NCI-H2227 treated with DMSO at 0.1 percent for 48 hours (cell line): ENCODE measurements around the gene CKS1B.
A peak's percentile ranks its signal among the peaks of the same experiment; 100 is the strongest.

ENCODE experiments used
- DNase-seq: peaks from one replicate; lab custom pipeline; 2025; lab: John Stamatoyannopoulos, UW

The CKS1B gene

DNA sequence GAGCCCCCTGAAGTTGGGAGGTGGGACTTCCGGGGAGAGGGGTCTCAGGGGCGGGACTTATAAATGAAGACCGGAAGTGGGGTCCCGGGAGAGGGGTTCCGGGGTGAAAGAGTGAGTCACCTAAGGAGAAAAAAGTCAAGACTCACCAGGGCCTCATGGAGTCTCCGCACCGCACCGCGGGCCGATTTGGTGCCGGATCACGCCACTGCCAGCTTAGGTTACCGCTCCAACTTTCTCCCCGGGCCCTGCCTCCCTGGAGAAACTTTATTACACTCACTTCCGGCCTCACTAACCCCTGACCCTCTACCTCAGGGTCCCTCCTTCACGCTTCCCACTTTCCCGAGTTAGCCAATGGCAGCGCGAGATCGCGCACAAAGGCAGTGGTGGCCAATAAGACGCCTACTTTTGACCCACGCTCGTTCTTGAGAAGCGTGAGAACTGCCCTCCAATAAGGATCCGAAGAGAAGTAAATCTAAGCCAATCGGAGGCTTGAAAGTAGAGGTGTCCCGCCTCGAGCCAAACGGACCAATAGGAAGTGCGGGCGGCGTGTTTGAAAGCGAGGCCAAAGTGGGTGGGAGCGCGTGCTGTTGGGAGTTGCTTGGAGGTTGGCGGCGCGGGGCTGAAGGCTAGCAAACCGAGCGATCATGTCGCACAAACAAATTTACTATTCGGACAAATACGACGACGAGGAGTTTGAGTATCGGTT, at the start of gene CKS1B:
TSS of gene CKS1B (plus strand) at position 580 of the 706 bp plus-strand sequence. CDS start at position 645, 65 bp downstream.
- peak; percentile 99 for DNase-seq

DNA sequence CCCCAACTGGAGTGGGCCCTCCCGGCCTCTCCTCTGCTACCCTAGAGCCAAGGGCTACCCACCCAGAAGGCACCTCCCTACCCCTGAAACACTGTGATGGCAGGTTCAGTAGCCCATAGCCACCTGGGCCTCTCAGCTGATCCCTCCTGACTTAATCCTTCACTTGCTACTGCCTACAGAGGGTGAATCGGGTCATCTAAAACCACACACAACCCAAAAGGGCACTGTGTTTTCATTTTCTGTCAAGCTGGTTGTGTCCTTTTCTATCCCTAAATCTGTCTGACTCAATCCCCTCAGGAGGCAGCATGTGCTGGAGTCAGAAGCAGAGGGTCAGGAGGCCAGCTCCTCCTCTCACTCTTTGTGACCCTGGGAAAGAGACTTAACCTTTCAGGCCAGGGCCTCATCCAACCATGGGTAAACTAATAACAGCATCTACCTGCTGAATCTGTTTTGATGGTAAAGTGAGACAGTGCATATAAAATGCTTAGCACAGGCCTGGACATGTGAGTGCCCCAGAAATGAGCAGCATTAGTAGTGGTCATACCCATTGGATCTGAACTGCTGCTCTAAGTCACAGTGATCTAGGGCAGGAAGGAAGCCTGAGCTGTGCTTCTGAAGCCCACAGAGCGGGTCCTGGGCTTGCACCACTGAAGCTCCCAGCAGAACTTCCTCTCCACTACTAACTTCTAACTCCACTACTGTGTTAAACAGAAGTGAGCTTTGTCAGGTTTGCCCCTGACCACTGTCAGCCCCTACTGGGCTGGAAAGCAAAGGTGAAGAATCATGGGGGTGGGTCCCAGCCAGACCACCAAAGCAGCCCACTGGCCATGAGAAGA, 48.9 kb upstream of the CKS1B start:
- DNase-seq = no peak

DNA sequence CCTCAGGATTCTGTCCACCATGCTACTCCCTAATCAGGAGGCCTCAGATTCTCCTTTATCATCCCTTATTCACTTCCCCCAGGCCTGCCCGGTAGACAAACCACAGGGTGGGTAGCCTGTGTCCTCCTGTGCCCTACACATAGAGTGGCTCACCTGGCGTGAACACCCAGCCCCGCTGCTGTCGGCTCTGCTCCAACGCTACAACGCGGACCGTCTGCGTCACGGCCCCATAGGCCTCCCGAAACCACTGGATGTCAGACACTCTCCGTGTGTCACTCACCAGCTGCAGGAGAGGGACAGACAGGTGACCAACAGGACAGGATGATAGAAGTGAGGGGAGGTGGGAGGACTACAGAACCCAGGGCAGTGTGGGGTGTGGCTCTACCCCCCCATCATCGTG, 48.3 kb upstream of the CKS1B start:
- DNase-seq = no peak

DNA sequence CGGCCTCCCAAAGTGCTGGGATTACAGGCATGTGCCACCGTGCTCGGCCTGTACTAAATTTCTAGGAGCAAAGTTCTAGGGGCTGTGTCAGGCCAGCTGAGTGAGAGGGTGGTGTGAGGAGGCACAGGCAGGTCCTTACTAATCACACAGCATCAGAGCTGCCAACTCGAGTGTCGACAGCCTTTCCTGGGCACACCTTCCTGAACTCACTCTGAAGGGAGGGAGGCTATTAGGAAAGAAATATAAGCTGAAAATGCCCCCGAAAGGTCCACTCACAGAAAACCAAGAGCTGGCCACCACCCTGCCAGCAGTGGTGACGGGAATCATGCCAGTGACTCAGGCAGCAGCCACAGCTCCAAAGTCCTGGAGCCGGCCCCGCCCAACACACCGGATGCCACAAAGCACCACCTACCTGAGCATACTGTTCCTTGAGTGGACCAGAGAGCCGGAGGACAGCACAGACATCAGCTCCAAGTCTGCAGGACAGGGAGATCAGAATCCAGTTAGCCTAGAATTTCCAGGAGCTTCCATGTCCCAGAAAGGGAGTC, 42.5 kb upstream of the CKS1B start:
- DNase-seq = no peak

DNA sequence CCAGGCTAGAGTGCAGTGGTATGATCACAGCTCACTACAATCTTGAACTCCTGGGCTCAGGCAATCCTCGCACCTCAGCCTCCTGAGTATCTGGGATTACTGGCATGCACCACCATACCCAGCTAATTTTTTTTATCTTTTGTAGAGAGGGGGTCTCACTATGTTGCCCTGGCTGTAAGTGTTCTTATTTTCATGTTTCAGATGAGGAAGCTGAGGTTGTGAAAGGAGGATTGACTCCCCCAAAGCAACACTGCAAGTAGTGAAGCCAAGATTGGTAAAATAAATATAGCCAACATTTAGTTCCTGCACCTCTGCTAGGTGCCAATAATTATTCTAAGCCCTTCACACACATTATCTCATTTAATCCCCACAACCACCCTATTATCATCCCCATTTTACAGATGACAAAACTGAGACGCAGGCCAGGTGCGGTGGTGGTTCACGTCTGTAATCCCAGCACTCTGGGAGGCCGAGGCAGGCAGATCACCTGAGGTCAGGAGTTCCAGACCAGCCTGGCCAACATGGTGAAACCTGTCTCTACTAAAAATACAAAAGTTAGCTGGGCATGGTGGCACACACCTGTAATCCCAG, 40.0 kb upstream of the CKS1B start:
- no peak for DNase-seq

DNA sequence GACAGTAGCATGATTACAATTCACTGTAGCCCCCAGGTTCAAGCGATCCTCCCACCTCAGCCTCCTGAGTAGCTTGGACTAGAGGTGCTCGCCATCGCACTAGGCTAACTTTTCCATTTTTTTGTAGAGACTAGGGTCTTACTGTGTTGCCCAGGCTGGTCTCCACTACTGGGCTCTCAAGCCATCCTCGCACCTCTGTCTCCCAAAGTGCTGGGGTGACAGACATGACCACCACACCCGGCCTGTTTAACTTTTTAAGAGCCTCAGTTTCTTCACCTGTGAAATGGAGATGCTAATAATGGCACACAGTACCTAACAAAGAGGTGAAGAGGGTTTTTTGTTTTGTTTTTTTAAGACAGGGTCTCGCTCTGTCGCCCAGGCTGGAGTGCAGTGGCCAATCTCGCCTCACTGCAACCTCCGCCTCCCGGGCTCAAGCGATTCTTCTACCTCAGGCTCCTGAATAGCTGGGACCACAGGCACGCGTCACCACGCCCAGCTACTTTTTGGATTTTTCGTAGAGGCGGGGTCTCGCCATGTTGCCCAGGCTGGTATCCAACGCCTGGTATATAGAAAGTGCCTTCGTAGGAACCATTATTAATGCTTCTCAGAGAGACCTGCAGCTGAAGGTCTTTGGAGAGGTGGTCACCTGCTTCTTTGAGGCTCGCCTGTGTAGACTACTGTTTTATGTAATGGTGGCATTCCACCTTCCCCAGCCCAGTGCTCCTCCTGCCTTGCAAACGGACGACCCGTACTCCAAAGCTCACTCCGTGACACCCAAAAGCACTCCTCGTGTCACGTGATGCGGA, 38.5 kb upstream of the CKS1B start:
- no peak for DNase-seq

DNA sequence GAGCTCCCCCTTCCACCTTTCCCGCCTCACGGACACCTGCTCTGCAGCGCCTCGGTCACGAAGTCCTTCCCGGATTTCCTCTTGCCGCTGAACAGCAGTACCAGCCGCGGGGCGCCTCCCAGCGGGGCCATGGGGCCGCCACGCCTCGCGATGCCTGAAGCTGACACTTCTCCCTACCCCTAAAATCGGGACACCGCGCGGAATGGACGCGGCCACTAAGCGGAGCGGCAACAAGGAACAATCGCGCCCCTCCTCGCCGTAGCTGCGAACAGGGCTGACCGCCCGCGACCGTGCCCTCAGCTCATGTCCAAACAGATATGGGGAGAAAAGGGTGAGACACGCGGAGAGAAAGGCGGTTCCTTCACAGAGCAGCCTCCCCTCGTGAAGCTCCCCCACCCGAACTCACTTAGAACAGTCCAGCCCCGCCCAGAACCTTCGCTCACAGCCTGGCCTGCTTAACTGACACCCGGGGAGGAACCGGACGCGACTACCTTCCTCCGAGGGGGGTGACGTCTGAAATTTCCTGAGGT, 37.9 kb upstream of the CKS1B start, which contains the start of gene PMVK:
TSS of gene PMVK (minus strand) at position 165 of the 530 bp plus-strand sequence. CDS start at position 131, 34 bp downstream.
- DNase-seq = peak; percentile 98

DNA sequence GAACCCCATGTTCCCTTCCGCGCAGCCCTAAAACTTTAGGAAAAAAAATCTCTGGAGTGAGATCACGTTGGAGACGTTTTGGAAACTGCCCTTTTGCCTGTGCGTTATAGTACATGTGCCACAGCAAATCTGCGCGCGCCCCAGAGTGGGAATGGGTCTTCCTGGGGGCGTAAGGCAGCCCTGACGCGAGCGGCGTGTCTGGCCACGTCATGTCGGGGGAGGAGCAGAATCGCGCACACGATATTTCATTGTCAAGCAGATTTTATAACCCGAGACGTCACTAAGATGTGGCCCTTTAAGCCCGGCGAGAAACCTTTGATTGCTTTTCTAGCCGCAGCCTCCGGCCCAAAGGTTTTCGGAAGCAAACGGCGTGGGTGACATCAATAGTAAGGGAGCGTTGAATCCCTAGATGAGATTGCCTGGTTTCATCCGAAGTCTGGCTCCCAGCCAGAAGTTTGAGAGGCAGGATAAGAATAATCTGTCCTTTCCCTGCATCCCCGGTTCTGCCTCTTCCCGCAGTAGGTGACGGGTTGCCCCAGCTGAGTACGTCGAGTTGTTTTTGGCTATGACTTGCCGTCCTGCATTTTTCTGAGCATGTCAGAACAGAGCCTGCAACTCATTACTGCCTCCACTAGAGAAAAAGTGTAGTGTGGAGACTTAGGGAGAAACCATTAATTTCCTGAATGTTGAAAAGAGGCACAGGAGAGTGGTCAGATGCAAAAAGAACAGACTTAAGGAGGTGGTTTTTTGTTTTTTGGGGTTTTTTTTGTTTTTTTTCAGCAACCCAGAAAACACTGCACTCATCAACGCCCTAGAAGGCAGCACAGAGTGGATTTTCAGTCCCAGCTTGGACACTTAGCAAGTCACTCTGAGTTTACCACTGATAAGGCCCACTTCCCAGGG, 37.1 kb upstream of the CKS1B start:
- DNase-seq = peak; percentile 98

DNA sequence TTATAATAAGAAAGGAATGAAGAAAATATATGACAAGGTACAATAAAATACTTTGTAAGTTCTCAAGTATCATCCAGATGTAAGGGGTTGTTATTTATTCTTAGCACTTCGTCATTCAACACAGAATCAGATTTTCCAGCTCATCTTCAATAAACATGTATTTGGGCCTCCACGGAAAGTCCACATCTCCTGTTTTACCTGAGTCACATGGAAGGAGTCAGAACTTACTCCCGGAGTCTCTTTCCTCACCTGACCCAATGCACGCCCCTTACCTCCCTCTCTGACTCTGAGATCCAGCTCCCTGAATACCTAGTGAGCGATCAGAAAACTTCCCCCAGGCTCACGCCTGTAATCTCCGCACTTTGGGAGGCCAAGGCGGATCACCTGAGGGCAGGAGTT, 36.5 kb upstream of the CKS1B start:
- no peak for DNase-seq

DNA sequence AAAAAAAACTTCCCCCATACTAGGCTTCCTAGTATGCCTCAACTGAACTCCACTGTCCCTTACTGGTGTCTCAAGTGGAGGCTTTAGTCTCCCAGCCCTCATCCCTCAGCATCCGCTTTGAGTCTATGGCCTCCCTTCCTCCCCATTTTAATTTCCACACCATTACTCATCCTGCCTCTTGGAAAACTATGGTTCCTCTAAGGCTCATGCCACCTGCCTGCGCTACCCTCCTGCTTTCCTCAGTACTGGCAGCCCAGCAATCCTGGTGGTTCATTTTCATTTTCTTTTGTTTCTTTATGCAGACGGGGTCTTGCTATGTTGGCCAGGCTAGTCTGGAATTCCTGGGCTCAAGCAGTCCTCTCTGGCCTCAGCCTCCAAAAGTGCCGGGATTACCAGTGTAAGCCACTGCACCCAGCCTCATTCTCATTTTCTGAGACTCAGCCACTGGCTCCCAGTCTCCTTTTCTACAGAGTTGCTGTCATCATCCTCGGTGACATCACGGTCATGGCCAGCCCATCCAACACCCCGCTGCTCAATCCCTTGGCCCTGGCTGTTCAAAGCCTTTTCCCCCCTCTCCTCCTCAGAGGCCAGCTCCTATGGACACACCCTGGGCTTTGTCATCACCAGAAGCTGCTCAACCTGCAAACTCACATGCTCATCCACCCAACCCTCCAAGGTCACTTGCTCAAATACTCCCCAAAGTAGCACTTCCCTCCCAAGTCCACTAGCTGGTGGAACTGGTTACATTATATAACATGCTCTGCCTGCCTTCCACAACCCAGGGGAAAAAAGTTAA, 35.7 kb upstream of the CKS1B start:
- DNase-seq = no peak

DNA sequence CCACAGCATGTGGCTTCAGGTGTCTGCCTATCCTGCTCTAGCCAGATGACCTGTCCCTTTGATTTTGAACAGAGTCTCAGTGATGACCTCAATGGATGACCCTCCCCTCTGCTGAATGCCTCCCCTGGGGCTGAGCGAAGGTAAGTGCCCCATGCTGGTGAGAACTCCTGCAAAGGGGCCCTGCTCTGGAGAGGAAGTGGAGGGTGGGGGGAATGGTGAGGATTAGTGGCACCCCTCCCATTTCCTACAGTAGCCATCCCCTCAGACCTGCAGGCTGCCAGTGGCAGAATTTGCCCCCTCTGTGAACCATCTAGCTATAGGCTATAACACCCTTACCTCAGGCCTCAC, 34.3 kb upstream of the CKS1B start:
- no peak for DNase-seq

DNA sequence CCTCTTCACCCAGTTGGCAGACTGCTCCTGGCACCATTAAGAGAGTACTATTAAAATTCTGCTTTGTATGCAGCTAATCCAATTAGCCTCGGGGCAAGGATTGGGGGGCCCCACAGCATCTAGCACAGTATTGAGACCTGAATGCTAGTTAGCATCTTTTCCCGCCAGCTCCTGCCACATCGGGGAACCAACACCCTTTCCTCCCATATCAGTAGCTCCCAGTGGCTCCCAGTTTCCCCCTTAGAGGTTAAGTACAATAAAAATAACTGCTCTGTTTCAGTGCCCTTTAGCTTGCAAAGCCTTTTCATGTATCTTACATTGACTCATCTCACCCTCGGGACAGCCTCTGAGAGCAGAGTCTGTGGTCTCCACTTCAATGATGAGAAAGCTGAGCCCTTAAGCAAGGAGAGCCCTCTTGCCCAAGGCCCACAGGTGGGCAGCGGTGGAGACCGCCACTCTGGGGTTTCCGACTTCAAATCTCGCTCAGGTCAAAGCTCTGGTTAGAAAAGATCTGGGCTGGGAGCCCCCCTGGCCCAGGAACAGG, 33.8 kb upstream of the CKS1B start:
- DNase-seq = no peak

DNA sequence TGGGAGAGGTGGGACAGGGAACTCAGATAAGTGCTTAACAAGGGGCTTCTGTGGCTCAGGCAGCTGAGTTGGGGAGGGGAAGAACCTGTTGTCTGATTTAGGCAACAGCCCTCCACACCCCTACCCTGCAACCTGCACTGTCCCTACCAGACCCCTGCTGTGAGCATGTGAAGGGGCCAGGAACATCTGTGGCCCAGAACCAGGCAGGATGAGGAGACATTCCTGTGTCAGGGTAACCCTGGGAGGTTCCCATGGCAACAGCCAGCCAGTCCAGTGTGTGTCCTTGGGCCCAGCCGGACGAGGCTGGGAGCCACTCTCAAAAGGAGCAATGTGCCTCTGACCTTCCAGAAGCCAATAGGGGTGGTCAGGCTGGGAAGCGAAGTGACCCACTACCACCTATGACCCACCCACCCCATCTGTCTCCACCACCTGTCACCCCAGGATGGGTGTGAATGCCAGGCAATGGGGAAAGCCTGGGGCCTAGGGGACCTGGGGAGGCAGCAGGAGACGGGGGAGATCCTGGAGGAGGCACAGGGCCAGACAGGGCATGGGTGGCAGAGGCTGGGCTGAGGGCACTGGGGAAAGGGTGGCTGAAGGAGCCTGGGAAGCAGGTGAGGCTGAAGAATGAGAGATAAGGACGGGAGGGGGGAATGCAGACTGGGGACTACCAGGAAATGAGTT, 33.0 kb upstream of the CKS1B start:
- no peak for DNase-seq

DNA sequence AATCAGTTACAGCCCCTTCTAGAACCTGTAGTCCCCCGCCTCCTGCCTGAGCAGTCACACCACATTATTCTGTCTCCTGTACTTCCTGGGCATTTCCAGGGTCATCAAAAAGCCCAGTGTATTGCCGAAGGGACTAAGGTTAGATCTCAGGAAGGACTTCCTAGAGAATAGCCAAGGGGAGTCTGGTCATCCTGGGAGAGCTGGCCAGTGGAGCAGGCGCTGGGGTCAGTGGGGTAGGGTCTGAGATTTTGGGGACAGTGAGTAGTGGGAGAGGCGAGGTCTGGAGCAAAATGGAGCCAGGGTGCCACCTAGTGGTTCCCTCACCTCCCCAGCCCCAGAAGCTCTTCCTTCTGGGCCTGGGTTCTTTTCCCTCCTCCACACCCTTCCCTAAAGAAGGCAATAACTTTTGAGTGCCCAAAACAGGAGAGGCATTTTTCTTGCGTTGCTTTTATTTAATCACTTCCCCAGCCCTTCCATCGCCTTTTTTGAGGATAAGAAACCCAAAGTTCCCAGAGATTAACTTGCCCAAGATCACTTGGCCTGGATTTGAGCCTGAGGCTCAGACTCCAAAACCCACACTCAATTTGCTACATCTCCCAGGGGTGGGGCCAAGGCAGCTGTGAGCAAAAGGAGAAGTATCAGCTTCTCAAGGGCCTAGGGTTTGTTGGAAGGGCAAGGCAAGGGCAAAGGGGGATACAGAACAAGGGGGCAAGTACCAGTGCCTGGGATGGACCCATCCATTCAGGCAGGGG, 30.7 kb upstream of the CKS1B start:
- peak; percentile 27 for DNase-seq

DNA sequence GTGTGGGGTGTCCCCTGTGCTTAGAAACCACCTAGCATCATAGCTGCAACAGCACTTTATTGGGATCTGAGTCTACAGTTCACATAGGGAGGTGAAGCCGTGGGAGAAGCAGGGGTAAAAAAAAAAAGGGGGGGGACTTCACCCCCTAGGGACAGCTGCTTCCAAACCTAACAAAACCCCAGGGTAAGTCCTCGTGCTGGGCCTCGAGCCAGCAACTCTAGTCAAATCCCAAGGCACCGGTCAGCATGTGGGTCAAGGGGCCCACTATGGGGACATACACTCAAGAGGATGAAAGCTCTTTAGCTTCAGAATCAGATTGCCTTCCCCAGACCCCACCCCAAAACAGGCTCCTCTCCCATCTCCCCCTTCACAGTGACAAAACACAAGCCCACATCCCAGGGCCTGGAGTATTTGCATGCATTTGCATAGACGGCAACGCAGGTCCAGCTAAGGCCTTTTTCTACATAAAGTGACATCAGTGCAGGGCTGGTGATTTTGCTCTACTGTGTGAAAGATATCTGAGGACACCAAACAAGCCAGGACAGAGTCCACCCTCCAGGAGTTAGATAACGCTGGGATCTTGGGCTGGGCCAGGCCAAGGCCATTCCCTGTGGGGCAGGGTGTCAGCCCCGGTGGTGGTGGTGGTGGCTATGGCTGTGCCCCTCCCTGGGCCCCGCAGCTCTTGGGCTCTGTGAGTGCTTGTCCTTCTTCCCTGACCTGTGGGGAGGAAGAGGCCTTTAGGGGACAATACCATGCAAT, 29.9 kb upstream of the CKS1B start:
- no peak for DNase-seq

DNA sequence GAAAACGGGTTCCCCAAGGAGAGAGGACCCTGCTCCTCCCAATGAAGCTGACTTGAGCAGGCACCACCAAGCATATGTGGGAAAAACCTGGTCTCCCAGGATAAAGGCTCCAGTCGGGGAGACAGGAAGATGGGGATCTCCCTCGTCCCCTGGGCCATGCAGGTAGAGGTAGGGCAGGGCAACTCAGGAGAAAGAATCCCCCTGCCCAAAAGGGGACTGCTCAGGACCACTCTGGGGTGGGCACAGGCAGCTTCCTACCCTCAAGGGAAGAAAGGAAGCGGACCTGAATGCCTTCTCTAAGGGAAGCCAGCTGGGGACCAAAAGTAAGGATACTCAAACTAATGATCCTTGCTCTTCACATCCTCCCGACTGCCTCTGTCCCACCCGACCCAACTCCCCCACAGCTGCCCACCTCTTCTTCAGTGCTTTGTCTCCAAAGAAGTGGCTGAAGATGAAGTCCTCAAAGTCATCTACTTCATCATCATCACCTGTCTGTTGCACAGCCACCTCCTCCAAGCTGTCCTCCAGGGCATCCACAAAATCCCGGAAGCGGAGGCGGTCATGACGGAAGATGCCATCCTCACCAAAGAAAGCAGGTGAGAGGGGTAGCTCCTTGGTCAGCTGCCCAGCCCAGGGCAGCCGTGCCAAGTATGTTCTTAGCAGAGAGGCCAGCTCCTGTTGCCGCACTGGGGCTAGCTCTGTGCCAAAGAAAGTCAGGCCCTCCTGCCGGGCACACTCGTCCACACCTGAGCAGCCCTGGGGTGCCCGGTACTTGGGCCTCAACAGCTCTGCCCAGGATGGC, 29.1 kb upstream of the CKS1B start:
- DNase-seq = no peak
